ENCODE results near the gene LCE2B. TPM values are rescaled to one million over a fixed set of nuclear protein-coding genes. Genes with fewer than 3 reads are reported as not detected.

Gene LCE2B
- total RNA-seq, 2 donors from 2014 or later = not detected

Other genes starting within 250 kb of the LCE2B start
- not detected for gene LCE5A, start 175.3 kb upstream of the LCE2B start, total RNA-seq
- not detected for gene CRCT1, start 171.6 kb upstream of the LCE2B start, total RNA-seq
- gene LCE3E, start 119.3 kb upstream of the LCE2B start, total RNA-seq = not detected
- not detected for gene LCE3D, start 105.6 kb upstream of the LCE2B start, total RNA-seq
- gene LCE3C, start 85.9 kb upstream of the LCE2B start, total RNA-seq = not detected
- not detected for gene LCE3B, start 72.3 kb upstream of the LCE2B start, total RNA-seq
- not detected for gene LCE3A, start 63.0 kb upstream of the LCE2B start, total RNA-seq
- gene LCE2D, start 22.7 kb upstream of the LCE2B start, total RNA-seq = not detected
- gene LCE2C, start 10.8 kb upstream of the LCE2B start, total RNA-seq = not detected
- gene LCE2A, start 12.2 kb downstream of the LCE2B start, total RNA-seq = not detected
- not detected for gene LCE4A, start 22.0 kb downstream of the LCE2B start, total RNA-seq
- not detected for gene KPRP, start 71.9 kb downstream of the LCE2B start, total RNA-seq
- not detected for gene LCE1F, start 89.0 kb downstream of the LCE2B start, total RNA-seq
- gene LCE1E, start 100.1 kb downstream of the LCE2B start, total RNA-seq = not detected
- gene LCE1D, start 110.6 kb downstream of the LCE2B start, total RNA-seq = not detected
- not detected for gene LCE1C, start 120.5 kb downstream of the LCE2B start, total RNA-seq
- not detected for gene LCE1B, start 125.8 kb downstream of the LCE2B start, total RNA-seq
- not detected for gene LCE1A, start 141.3 kb downstream of the LCE2B start, total RNA-seq
- gene LCE6A, start 156.7 kb downstream of the LCE2B start, total RNA-seq = not detected
- not detected for gene LCE7A, start 173.9 kb downstream of the LCE2B start, total RNA-seq
- gene SMCP, start 192.2 kb downstream of the LCE2B start, total RNA-seq = not detected
- not detected for gene IVL, start 222.4 kb downstream of the LCE2B start, total RNA-seq